SK-N-SH treated with all-trans-retinoic acid at 6 μM for 48 hours (cell line): ENCODE data around the gene EEIG2.
A peak's percentile ranks its signal among the peaks of the same experiment; 100 is the strongest.
"Not testable (repeated sequence)": the region's sequence is repeated elsewhere in the genome, so short reads cannot be mapped to it uniquely, and the experiment has no call there.

Experiments
- ATAC-seq: fragments of 200-7000 bp; cut with Tn5 transposase; 3 replicates; pipeline ENCODE4 v1.9.1; 2020; ENCODE audit warnings: mild to moderate bottlenecking, moderate library complexity
- ARNTL ChIP-seq: fragments of 450-650 bp; formaldehyde crosslinking; IDR thresholded peaks from 2 replicates; pipeline ENCODE4 v1.5.0; 2020; ENCODE audit warnings: low read depth, mild to moderate bottlenecking, moderate library complexity, borderline replicate concordance
- CREB5 ChIP-seq: fragments of 250-450 bp; sonication (Bioruptor Pico); IDR thresholded peaks from 2 replicates; pipeline ENCODE4 v1.5.1; 2020; ENCODE audit warnings: low read depth, mild to moderate bottlenecking, moderate library complexity
- CSDC2 ChIP-seq: fragments of 250-450 bp; sonication (Bioruptor Pico); IDR thresholded peaks from 2 replicates; pipeline ENCODE4 v1.5.0; 2020; ENCODE audit warnings: mild to moderate bottlenecking, moderate library complexity
- CSRNP3 ChIP-seq: fragments of 250-450 bp; sonication (Bioruptor Pico); IDR thresholded peaks from 2 replicates; pipeline ENCODE4 v1.5.1; 2021; ENCODE audit warnings: mild to moderate bottlenecking, moderate library complexity
- OSR1 ChIP-seq: fragments of 250-450 bp; sonication (Bioruptor Pico); IDR thresholded peaks from 2 replicates; pipeline ENCODE4 v1.8.0; 2022; ENCODE audit warnings: moderate library complexity, mild to moderate bottlenecking, inconsistent platforms
- PATZ1 ChIP-seq: fragments of 250-450 bp; sonication (Bioruptor Pico); IDR thresholded peaks from 2 replicates; pipeline ENCODE4 v1.8.0; 2020; ENCODE audit warnings: mild to moderate bottlenecking, moderate library complexity, borderline replicate concordance
- PPARA ChIP-seq: fragments of 250-450 bp; sonication (Bioruptor Pico); IDR thresholded peaks from 2 replicates; pipeline ENCODE4 v1.5.0; 2020; ENCODE audit warnings: mild to moderate bottlenecking, borderline replicate concordance
- SNAI2 ChIP-seq: fragments of 250-450 bp; sonication (Bioruptor Pico); IDR thresholded peaks from 2 replicates; pipeline ENCODE4 v1.5.0; 2020; ENCODE audit warnings: mild to moderate bottlenecking, moderate library complexity
- TCF4 ChIP-seq: fragments of 250-450 bp; sonication (Bioruptor Pico); IDR thresholded peaks from 2 replicates; pipeline ENCODE4 v1.8.0; 2021; ENCODE audit warnings: mild to moderate bottlenecking, moderate library complexity, borderline replicate concordance
- TOX ChIP-seq: fragments of 250-450 bp; sonication (Bioruptor Pico); IDR thresholded peaks from 2 replicates; pipeline ENCODE4 v1.8.0; 2021; ENCODE audit warnings: mild to moderate bottlenecking, moderate library complexity, borderline replicate concordance
- ZC3H10 ChIP-seq: fragments of 250-450 bp; sonication (Bioruptor Pico); IDR thresholded peaks from 2 replicates; pipeline ENCODE4 v1.5.1; 2021; ENCODE audit warnings: mild to moderate bottlenecking, moderate library complexity
- ZFP3 ChIP-seq: fragments of 250-450 bp; sonication (Bioruptor Pico); IDR thresholded peaks from 2 replicates; pipeline ENCODE4 v1.5.0; 2020; ENCODE audit warnings: mild to moderate bottlenecking, moderate library complexity
- ZFP30 ChIP-seq: fragments of 450-650 bp; formaldehyde crosslinking; IDR thresholded peaks from 2 replicates; pipeline ENCODE4 v1.5.0; 2022; ENCODE audit warnings: mild to moderate bottlenecking, moderate library complexity
- ZNF565 ChIP-seq: fragments of 450-650 bp; formaldehyde crosslinking; conservative IDR thresholded peaks from 2 replicates; pipeline ENCODE4 v1.5.0; 2020; ENCODE audit warnings: low read depth, mild to moderate bottlenecking, moderate library complexity
- ZNF70 ChIP-seq: fragments of 450-650 bp; formaldehyde crosslinking; IDR thresholded peaks from 2 replicates; pipeline ENCODE4 v1.5.0; 2020; ENCODE audit warnings: mild to moderate bottlenecking, moderate library complexity
- ZNF8 ChIP-seq: fragments of 450-650 bp; formaldehyde crosslinking; IDR thresholded peaks from 2 replicates; pipeline ENCODE4 v1.5.0; 2020; ENCODE audit warnings: mild to moderate bottlenecking, moderate library complexity
- TF ChIP-seq, protein P1 (sequence below): fragments of 250-450 bp; sonication (Bioruptor Pico); IDR thresholded peaks from 2 replicates; pipeline ENCODE4 v1.5.0; 2020; ENCODE audit warnings: mild to moderate bottlenecking, moderate library complexity

The EEIG2 gene

GRCh38 chr1:108532730-108533129, 27.2 kb upstream of the EEIG2 start:
- TF ChIP-seq PATZ1 (no peak), CREB5 (no peak), TCF4 (CRISPR knock-in tag) (no peak), ZFP3 (no peak), ZNF70 (CRISPR knock-in tag) (no peak), TOX (CRISPR knock-in tag) (no peak), PPARA (no peak)
- TF ChIP-seq, protein P1, sequence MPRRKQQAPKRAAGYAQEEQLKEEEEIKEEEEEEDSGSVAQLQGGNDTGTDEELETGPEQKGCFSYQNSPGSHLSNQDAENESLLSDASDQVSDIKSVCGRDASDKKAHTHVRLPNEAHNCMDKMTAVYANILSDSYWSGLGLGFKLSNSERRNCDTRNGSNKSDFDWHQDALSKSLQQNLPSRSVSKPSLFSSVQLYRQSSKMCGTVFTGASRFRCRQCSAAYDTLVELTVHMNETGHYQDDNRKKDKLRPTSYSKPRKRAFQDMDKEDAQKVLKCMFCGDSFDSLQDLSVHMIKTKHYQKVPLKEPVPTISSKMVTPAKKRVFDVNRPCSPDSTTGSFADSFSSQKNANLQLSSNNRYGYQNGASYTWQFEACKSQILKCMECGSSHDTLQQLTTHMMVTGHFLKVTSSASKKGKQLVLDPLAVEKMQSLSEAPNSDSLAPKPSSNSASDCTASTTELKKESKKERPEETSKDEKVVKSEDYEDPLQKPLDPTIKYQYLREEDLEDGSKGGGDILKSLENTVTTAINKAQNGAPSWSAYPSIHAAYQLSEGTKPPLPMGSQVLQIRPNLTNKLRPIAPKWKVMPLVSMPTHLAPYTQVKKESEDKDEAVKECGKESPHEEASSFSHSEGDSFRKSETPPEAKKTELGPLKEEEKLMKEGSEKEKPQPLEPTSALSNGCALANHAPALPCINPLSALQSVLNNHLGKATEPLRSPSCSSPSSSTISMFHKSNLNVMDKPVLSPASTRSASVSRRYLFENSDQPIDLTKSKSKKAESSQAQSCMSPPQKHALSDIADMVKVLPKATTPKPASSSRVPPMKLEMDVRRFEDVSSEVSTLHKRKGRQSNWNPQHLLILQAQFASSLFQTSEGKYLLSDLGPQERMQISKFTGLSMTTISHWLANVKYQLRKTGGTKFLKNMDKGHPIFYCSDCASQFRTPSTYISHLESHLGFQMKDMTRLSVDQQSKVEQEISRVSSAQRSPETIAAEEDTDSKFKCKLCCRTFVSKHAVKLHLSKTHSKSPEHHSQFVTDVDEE = no peak
- ATAC-seq = no peak

DNA sequence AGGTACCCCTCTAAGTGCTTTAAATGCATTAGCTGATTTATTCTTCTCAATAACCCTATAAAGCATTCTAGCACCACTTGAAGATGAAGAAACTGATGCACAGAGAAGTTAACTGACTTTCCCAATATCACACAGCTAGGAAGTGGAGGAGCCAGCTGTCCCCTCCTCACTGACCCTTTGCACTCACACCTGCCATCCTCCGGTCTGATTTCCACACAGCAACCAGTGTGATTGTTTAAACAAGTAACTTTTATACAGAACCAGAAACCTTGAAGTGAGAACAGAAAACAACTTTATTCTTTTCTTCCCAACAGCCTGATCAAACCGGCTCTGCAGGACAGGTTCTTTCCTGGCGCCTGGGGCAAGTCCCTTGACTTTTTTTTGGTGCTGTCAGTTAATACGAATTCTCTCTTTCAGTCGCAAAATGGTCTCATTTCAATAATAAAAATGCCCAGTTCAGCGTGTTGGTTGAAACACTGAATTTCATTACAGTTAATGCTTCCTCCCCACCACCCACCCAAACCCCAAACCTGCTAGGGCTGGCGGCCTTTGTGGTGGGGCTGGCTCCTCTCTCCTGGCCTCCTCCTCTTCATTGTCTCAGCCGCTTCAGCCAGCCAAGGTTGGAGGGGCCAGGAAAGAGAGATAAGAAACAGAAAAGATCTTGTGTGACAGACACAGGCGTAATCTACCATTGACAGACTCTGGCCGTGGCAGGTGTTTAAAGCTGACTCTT, 26.4 kb upstream of the EEIG2 start:
- ATAC-seq = no peak
- TF ChIP-seq ZNF565 (CRISPR knock-in tag) (no peak), CREB5 (no peak), ZNF70 (CRISPR knock-in tag) (no peak), ZC3H10 (CRISPR knock-in tag) (no peak), ARNTL (CRISPR knock-in tag) (no peak), PPARA (no peak), OSR1 (no peak), CSRNP3 (CRISPR knock-in tag) (no peak), SNAI2 (CRISPR knock-in tag) (no peak), CSDC2 (CRISPR knock-in tag) (no peak)

DNA sequence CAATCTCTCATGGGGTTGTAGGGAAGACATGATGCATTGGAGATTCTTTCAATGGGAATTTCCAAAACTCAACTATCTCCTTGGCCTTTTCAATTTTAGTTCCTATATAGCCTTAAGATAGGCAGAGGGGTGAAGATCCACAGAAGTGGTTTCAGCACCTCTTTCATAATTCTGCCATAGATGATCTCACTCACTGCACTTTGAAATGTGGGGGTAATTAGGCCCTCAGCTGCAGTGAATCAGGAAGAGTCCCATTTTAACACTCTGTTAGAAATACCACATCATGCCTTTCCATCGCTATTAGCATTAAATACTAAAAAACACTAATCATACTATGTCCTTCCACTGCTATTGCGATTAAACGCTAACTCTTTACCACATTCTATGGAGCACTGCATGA, 25.1 kb upstream of the EEIG2 start:
- no peak for TF ChIP-seq TOX (CRISPR knock-in tag)
- no peak for TF ChIP-seq ZNF8 (CRISPR knock-in tag)
- TF ChIP-seq ZC3H10 (CRISPR knock-in tag) = no peak
- TF ChIP-seq, protein P1 = no peak
- no peak for TF ChIP-seq ZNF70 (CRISPR knock-in tag)
- no peak for TF ChIP-seq ZNF565 (CRISPR knock-in tag)
- no peak for TF ChIP-seq ZFP30 (CRISPR knock-in tag)
- no peak for TF ChIP-seq CSRNP3 (CRISPR knock-in tag)
- ATAC-seq = no peak

DNA sequence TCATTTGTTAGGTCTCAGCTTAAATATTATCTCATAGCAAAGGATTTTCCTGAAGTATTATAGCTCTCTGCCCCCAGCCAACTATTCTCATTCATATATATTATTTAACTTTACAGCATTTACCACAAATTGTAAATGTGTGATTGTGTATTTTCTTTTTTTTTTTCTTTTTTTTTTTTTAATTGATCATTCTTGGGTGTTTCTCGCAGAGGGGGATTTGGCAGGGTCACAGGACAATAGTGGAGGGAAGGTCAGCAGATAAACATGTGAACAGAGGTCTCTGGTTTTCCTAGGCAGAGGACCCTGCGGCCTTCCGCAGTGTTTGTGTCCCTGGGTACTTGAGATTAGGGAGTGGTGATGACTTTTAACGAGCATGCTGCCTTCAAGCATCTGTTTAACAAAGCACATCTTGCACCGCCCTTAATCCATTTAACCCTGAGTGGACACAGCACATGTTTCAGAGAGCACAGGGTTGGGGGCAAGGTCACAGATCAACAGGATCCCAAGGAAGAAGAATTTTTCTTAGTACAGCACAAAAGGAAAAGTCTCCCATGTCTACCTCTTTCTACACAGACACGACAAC, 24.5 kb upstream of the EEIG2 start:
- not testable (repeated sequence) for ATAC-seq

- ATAC-seq = not testable (repeated sequence)
These were observed 23.9 kb upstream of the EEIG2 start for GRCh38 chr1:108536021-108536420.

- peak; percentile 38; the same call in 1 of the 3 replicates for ATAC-seq
These were observed 23.1 kb upstream of the EEIG2 start for GRCh38 chr1:108536791-108537190.
